ENCODE results near the gene TINCR.

DNA sequence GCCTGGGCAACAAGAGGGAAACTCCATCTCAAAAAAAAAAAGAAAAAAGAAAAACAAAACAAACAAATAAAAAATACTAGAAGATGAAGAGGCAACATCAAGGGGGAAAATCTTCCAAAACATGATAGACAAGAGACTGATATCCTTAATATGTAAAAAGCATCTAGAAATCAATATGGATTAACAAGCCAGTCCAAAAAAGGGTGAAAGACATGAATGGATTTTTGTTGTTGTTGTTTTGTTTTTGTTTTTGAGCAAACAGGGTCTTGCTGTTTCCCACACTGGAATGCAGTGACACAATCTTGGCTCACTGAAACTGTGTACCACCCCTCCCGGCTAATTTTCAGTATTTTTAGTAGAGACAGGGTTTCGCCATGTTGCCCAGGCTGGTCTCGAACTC is 4.0 kb upstream of the TINCR start:
- TF ChIP-seq POLR2A (IDR thresholded peaks at IDR 0.05; ENCODE audit: low read depth, low read length) (no peak), TAF1 (IDR thresholded peaks at IDR 0.05; ENCODE audit: low read depth, low read length) (no peak)
